NCI-H146 treated with DMSO at 0.1 percent for 48 hours (cell line): ENCODE data around the gene ARHGEF6.
"Not testable (repeated sequence)": the region's sequence is repeated elsewhere in the genome, so short reads cannot be mapped to it uniquely, and the experiment has no call there.

Experiments used
- DNase-seq: peaks from one replicate; lab custom pipeline; 2025; ENCODE audit not compliant: unreplicated experiment; lab: John Stamatoyannopoulos, UW

ARHGEF6 gene

GRCh38 chrX:136783159-136783558 is 2.4 kb upstream of the ARHGEF6 start:
- no peak for DNase-seq

- no peak for DNase-seq
Observed at GRCh38 chrX:136781180-136781797, 557 bp upstream of the ARHGEF6 start.

GRCh38 chrX:136780241-136780640 is 491 bp downstream of the ARHGEF6 start:
- DNase-seq, result no peak

DNA sequence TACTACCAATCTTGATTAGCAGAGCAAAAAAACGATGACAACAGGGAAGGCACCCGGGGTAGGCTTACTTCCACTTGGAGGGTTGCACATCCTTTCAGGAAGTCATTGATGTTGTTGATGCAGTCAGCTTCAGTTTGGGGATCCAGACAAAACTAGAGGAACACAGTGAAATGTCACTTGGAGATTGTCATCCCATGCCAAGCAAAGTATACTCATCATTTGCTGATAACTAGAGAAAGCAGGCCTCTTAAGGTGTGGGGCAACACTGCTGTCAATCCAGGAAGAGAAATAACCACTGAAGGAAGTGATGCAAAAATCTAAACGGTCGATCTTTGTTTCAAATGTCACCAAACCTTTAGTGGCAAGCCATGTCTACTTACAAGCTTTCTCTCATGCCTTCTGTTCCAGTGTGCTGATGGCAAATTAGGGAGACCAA is 1.4 kb downstream of the ARHGEF6 start:
- no peak for DNase-seq

GRCh38 chrX:136778916-136779315 is 1.8 kb downstream of the ARHGEF6 start:
- no peak for DNase-seq

GRCh38 chrX:136778020-136778419 is 2.7 kb downstream of the ARHGEF6 start:
- no peak for DNase-seq

- no peak for DNase-seq
Observed at GRCh38 chrX:136773648-136774047, 7.1 kb downstream of the ARHGEF6 start.

GRCh38 chrX:136771869-136772268 is 8.9 kb downstream of the ARHGEF6 start:
- DNase-seq, result not testable (repeated sequence)

GRCh38 chrX:136768469-136769084 is 12.2 kb downstream of the ARHGEF6 start:
- no peak for DNase-seq

- peak; percentile 53 for DNase-seq
Observed at GRCh38 chrX:136767104-136767941, 13.4 kb downstream of the ARHGEF6 start.

GRCh38 chrX:136766785-136767103 is 14.0 kb downstream of the ARHGEF6 start:
- DNase-seq, result no peak

DNA sequence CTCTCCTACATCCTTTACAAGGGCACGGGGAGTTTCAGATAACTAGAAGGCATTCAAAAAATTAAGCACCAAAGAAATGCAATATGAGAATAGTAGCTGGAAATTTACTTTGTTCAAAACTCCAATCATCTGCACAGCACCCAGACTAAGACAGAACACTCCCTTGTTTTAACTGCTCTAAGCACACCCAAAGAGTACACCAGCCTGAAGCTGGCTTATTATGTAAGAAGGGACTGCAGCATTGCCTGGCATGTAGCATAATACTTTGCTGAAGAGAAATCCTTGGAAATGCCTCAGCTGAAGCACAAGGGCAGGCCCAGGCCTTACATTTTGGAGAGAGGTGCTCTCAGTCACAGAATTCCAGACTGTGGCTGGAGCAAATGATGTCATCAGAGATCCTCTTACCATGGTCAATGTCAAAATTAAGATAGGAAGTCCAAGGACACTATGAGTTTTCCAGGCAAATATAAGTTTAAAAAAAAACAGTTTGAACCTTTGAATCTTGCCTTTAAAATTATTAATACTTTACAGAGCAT is 14.8 kb downstream of the ARHGEF6 start:
- DNase-seq, result no peak

GRCh38 chrX:136764206-136764605 is 16.5 kb downstream of the ARHGEF6 start:
- no peak for DNase-seq

DNA sequence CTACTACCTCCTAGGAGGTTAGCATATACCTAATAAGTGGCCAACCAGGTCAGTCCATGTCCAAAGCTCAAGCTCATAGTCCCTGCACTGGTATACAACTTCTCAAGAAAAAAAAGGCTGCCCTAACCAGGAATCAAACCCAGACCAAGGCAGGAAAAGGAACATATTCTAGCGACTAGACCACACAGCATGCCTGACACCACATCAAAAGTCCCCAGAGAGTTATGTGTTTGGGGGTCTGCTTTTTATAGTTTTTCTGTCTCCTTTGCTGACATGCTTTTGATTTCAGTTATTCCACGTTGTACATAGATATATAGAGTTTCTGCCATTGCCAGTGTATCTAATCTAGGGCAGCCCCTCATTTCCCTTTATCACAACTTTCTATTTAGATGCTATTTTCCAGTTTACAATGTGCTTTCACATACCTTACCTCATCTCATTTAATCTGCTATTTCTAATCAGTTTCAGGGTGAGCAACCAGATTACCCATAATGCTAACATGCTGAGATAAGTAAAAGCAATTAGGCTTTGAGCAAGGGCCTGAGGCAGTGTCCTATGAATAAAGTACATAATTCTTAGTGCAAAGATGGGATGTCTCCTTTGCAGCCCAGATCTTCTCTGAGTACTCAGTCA is 17.8 kb downstream of the ARHGEF6 start:
- DNase-seq, result no peak

DNA sequence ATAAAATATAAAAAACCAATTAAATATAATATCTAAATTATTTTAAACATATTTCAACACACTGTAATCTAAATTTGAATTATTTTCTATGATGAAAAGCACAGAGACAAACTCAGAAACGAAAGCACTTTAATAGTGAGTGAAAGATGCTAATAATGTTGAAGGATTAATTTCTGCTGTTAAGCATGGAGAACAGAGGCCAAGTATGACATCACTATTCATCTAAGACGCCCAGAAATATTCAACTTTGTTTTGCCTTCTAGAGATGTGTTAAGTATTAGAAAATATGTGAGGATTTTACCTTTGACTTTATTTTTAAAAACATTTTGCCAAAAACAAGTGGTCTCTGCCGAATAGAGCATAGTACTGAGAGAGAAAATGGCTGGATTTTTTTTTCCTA is 19.3 kb downstream of the ARHGEF6 start:
- no peak for DNase-seq

- no peak for DNase-seq
Observed at GRCh38 chrX:136759968-136760367, 20.8 kb downstream of the ARHGEF6 start.

GRCh38 chrX:136755411-136755810 is 25.3 kb downstream of the ARHGEF6 start:
- no peak for DNase-seq

- no peak for DNase-seq
Observed at GRCh38 chrX:136754651-136755050, 26.1 kb downstream of the ARHGEF6 start.

DNA sequence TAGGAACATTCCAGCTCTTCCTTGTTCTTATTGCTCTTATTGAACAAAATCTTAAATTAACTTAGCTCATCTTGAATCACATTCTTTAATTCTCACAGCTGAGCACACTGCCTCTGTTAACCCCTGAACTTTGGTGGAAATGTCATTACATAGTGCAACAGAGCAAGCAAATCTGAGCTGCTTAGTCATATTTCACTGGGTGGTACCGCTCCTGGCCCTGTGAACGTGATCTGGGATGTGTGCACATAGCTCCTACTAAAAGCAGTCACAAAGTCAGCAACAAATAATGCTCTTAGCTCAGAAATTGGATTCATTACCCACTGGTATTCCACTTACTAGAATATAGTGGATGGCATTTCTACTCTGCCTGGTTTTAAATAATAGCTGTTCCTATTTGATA is 27.9 kb downstream of the ARHGEF6 start:
- no peak for DNase-seq

- no peak for DNase-seq
Observed at GRCh38 chrX:136752346-136752745, 28.4 kb downstream of the ARHGEF6 start.

- no peak for DNase-seq
Observed at GRCh38 chrX:136750364-136750763, 30.4 kb downstream of the ARHGEF6 start.
